Measurements from ENCODE around the gene TNRC6C. TPM values are rescaled to one million over a fixed set of nuclear protein-coding genes. Genes with fewer than 3 reads are reported as not detected.
A peak's percentile ranks its signal among the peaks of the same experiment; 100 is the strongest.

TNRC6C gene
- polyA plus RNA-seq, 3 donors, result 0.38 to 0.80 (median 0.46) TPM

DNA sequence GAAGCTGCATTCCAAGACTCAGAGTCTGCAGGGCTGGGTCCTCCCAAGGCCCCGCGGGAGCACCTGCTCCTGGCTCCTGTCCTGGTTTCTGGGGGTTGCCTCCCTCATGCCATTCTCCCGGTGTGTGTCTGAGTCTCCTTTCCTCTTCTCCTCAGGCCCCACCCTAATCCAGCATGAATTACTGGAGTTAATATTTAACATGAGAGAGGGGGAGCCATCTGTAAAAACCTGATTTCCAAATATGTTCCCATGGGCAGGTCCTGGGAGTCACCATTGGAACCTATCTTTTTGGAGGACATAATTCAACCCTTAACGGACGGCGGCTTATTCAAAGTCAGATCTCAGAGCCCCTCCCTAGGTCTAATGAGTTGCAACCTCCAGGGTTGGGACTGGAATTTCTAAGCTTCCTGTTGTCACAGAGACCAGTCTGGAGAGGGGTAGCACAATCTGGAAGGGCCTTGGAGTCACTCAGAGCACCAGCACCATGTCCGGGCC lies 193.1 kb downstream of the TNRC6C start:
- H3K27ac ChIP-seq (ENCODE audit: low read depth in 1 of 2, low read length in 2 of 2), result no peak overlapping the region
- H3K4me1 ChIP-seq (ENCODE audit: control insufficient read depth in 1 of 2, insufficient read depth in 2 of 2, low read length in 2 of 2), result peaks cover 21 to 30% of the 10 kb centered on the region in 2 donors
- Mint-ChIP-seq H3K9me3 (no peaks in the 10 kb centered on the region), H3K4me3 (no peak overlapping the region), H3K4me1 (peaks cover 28% of the 10 kb centered on the region), H3K36me3 (no peaks in the 10 kb centered on the region), H3K27me3 (ENCODE audit: low read depth in 3 of 3) (peaks cover 0 to 2% (median 0%) of the 10 kb centered on the region in 3 donors), H3K27ac (no peak overlapping the region)
- no peak overlapping the region for H3K4me2 ChIP-seq (replicated peaks; ENCODE audit: extremely low read depth, low read length, poor library complexity, severe bottlenecking)
- H3K9me3 ChIP-seq (replicated peaks in 1 of 2; ENCODE audit: control insufficient read depth in 1 of 2, insufficient read depth in 1 of 2, low read length in 2 of 2), result no peaks in the 10 kb centered on the region
- H3K36me3 ChIP-seq (replicated peaks in 1 of 2; ENCODE audit: control insufficient read depth in 1 of 2, insufficient read depth in 2 of 2, low read length in 2 of 2), result no peaks in the 10 kb centered on the region
- H3K9ac ChIP-seq (ENCODE audit: insufficient read depth, low read length, poor library complexity, severe bottlenecking), result no peak overlapping the region
- no peaks in the 10 kb centered on the region for H4K20me1 ChIP-seq (ENCODE audit: insufficient read depth, low read length)
- H3K4me3 ChIP-seq (replicated peaks in 1 of 3; ENCODE audit: low read depth in 2 of 3, low read length in 3 of 3), result no peak overlapping the region
- 100% methylated on average over 4 of the region's 7 CpGs for WGBS (ENCODE audit: insufficient coverage)
- no peak overlapping the region for H2AFZ ChIP-seq (ENCODE audit: insufficient read depth, low read depth, low read length, poor library complexity, severe bottlenecking)
- H3K79me2 ChIP-seq (ENCODE audit: insufficient read depth, low read length), result no peaks in the 10 kb centered on the region
- TF ChIP-seq, protein P1, sequence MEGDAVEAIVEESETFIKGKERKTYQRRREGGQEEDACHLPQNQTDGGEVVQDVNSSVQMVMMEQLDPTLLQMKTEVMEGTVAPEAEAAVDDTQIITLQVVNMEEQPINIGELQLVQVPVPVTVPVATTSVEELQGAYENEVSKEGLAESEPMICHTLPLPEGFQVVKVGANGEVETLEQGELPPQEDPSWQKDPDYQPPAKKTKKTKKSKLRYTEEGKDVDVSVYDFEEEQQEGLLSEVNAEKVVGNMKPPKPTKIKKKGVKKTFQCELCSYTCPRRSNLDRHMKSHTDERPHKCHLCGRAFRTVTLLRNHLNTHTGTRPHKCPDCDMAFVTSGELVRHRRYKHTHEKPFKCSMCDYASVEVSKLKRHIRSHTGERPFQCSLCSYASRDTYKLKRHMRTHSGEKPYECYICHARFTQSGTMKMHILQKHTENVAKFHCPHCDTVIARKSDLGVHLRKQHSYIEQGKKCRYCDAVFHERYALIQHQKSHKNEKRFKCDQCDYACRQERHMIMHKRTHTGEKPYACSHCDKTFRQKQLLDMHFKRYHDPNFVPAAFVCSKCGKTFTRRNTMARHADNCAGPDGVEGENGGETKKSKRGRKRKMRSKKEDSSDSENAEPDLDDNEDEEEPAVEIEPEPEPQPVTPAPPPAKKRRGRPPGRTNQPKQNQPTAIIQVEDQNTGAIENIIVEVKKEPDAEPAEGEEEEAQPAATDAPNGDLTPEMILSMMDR (IDR thresholded peaks at IDR 0.05), result no peak
- DNase-seq, result no peak
- no peaks in the 10 kb centered on the region for H3K27me3 ChIP-seq (ENCODE audit: control insufficient read depth in 2 of 2, insufficient read depth in 2 of 2, low read length in 2 of 2)
- intact Hi-C loops (cut with micrococcal nuclease), result no loop called here

DNA sequence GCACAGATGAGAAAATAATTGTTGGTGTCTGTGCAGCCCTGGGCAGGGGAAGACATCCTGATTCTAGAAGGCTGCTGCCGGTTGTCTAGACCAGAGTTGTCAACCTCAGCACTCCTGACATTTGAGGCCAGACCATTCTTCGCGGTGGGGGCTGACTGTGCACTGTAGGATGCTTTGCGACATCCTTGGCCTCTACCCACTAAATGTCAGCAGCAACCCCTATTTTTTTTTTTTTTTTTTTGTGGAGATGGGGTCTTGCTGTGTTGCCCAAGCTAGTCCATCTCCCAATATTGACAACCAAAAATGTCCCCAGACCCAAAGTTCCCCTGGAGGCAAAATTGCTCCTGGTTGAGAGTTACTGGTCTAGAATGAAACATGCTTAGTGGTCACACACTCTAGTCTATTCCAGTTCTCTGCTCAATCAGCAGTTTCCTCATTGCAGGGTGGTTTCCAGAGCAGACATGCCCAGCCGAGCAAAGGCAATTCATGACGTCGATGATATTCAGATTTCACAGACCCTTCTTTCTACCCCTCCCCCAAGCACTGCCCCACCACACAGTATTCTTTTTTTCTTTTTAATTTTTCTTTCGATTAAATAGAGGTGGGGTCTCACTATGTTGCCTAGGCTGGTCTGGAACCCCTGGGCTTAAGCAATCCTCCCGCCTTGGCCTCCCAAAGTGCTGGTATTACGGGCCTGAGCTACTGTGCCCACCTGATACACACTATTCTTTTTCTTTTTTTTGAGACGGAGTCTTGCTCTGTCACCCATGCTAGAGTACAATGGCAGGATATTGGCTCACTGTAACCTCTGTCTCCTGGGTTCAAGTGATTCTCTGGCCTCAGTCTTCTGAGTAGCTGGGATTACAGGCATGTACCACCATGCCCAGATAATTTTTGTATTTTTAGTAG lies 196.7 kb downstream of the TNRC6C start:
- intact Hi-C loops (cut with micrococcal nuclease), result no loop called here
- TF ChIP-seq, protein P1 (IDR thresholded peaks at IDR 0.05), result no peak
- no peaks in the 10 kb centered on the region for H3K36me3 Mint-ChIP-seq
- H2AFZ ChIP-seq (ENCODE audit: insufficient read depth, low read depth, low read length, poor library complexity, severe bottlenecking), result no peak overlapping the region
- DNase-seq, result peak; percentile 62 to 83 (median 75)
- peak overlapping the region; percentile 47 to 61 for H3K27ac ChIP-seq (ENCODE audit: low read depth in 1 of 2, low read length in 2 of 2)
- H3K4me3 ChIP-seq (replicated peaks in 1 of 3; ENCODE audit: low read depth in 2 of 3, low read length in 3 of 3), result no peak overlapping the region
- no peaks in the 10 kb centered on the region for H3K9me3 ChIP-seq (replicated peaks in 1 of 2; ENCODE audit: control insufficient read depth in 1 of 2, insufficient read depth in 1 of 2, low read length in 2 of 2)
- H3K36me3 ChIP-seq (replicated peaks in 1 of 2; ENCODE audit: control insufficient read depth in 1 of 2, insufficient read depth in 2 of 2, low read length in 2 of 2), result no peaks in the 10 kb centered on the region
- H3K79me2 ChIP-seq (ENCODE audit: insufficient read depth, low read length), result no peaks in the 10 kb centered on the region
- no peaks in the 10 kb centered on the region for H3K9me3 Mint-ChIP-seq
- no peaks in the 10 kb centered on the region for H3K27me3 ChIP-seq (ENCODE audit: control insufficient read depth in 2 of 2, insufficient read depth in 2 of 2, low read length in 2 of 2)
- H3K4me1 ChIP-seq (ENCODE audit: control insufficient read depth in 1 of 2, insufficient read depth in 2 of 2, low read length in 2 of 2), result peaks cover 28 to 34% of the 10 kb centered on the region in 2 donors
- H4K20me1 ChIP-seq (ENCODE audit: insufficient read depth, low read length), result no peaks in the 10 kb centered on the region
- peaks cover 0 to 4% (median 0%) of the 10 kb centered on the region in 3 donors for H3K27me3 Mint-ChIP-seq (ENCODE audit: low read depth in 3 of 3)
- H3K4me2 ChIP-seq (replicated peaks; ENCODE audit: extremely low read depth, low read length, poor library complexity, severe bottlenecking), result no peak overlapping the region
- peak overlapping the region; percentile 54 to 93 (median 80) for H3K27ac Mint-ChIP-seq
- H3K4me3 Mint-ChIP-seq, result no peak overlapping the region
- no peak overlapping the region for H3K9ac ChIP-seq (ENCODE audit: insufficient read depth, low read length, poor library complexity, severe bottlenecking)
- peaks cover 38% of the 10 kb centered on the region for H3K4me1 Mint-ChIP-seq
- WGBS (ENCODE audit: insufficient coverage), result 50% methylated on average over 2 of the region's 11 CpGs

Small RNA genes lying within 50 kb of the gene (small RNA-seq; reads per million reads assigned to genes)
- 5.7 reads per million, percentile 55 among the genes with 10 or more reads in this experiment for gene RNU1-80P (ENCODE audit: insufficient read length, low read depth)
- gene RNU6-625P (ENCODE audit: insufficient read length, low read depth), result not detected

Other genes starting within 250 kb of the TNRC6C start
- 100 to 1,000 TPM in 1 of 3 donors, 10 to 100 TPM in 2; 60.1 to 107 (median 79.2) TPM for gene TMC6, start 170.1 kb downstream of the TNRC6C start, polyA plus RNA-seq
- gene TMC8, start 172.1 kb downstream of the TNRC6C start, polyA plus RNA-seq, result 100 to 1,000 TPM in 1 of 3 donors, 10 to 100 TPM in 2; 13.3 to 151 (median 15.1) TPM
- gene C17orf99, start 187.7 kb downstream of the TNRC6C start, polyA plus RNA-seq, result not detected
- gene SYNGR2, start 209.9 kb downstream of the TNRC6C start, polyA plus RNA-seq, result 100 to 1,000 TPM; 270 to 402 (median 350) TPM
- 1 to 10 TPM in 2 of 3 donors, under 1 TPM in 1; 0.67 to 2.0 (median 1.4) TPM for gene TK1, start 228.3 kb downstream of the TNRC6C start, polyA plus RNA-seq
- gene AFMID, start 228.7 kb downstream of the TNRC6C start, polyA plus RNA-seq, result 10 to 100 TPM in 2 of 3 donors, 1 to 10 TPM in 1; 7.1 to 45.7 (median 14.2) TPM

Measured in CD14-positive monocyte (primary cell).